ENCODE data around the gene ODAD2. TPM values are rescaled to one million over a fixed set of nuclear protein-coding genes. Genes with fewer than 3 reads are reported as not detected.
"Not testable (repeated sequence)": the region's sequence is repeated elsewhere in the genome, so short reads cannot be mapped to it uniquely, and the experiment has no call there.

The ODAD2 gene
- polyA plus RNA-seq, 2 donors: 0.12 to 0.31 TPM

GRCh38 chr10:27944005-27944404, 54.9 kb downstream of the ODAD2 start:
- no peaks in the 10 kb centered on the region for H3K27me3 ChIP-seq (ENCODE audit: control insufficient read depth in 1 of 2, insufficient read depth in 2 of 2, low read length in 2 of 2)
- WGBS, 2 donors: 93 to 96% methylated on average over 12 of the region's 12 CpGs

GRCh38 chr10:27914888-27915287, 84.0 kb downstream of the ODAD2 start:
- Histone ChIP-seq H3K27me3 (ENCODE audit: control insufficient read depth in 1 of 2, insufficient read depth in 2 of 2, low read length in 2 of 2) (no peaks in the 10 kb centered on the region), H3K27ac (ENCODE audit: low read depth in 2 of 2, low read length in 1 of 2) (no peak overlapping the region), H3K4me1 (ENCODE audit: control insufficient read depth in 2 of 2, insufficient read depth in 2 of 2, low read length in 1 of 2) (no peaks in the 10 kb centered on the region), H3K9me3 (ENCODE audit: control insufficient read depth in 2 of 2, insufficient read depth in 1 of 2, low read depth in 1 of 2, low read length in 1 of 2) (no peaks in the 10 kb centered on the region), H3K36me3 (ENCODE audit: control insufficient read depth in 2 of 2, insufficient read depth in 2 of 2, low read length in 1 of 2) (no peaks in the 10 kb centered on the region), H3K4me3 (ENCODE audit: low read depth in 1 of 2, low read length in 2 of 2) (no peak overlapping the region)
- 94% methylated on average over 3 of the region's 3 CpGs for WGBS, 2 donors

More at GRCh38 chr10:27944005-27944404, 54.9 kb downstream of the ODAD2 start:
- Histone ChIP-seq H3K9me3 (ENCODE audit: control insufficient read depth in 2 of 2, insufficient read depth in 1 of 2, low read depth in 1 of 2, low read length in 1 of 2) (peaks cover 0 to 2% of the 10 kb centered on the region in 2 donors), H3K27ac (ENCODE audit: low read depth in 2 of 2, low read length in 1 of 2) (no peak overlapping the region), H3K36me3 (ENCODE audit: control insufficient read depth in 2 of 2, insufficient read depth in 2 of 2, low read length in 1 of 2) (no peaks in the 10 kb centered on the region), H3K4me1 (ENCODE audit: control insufficient read depth in 2 of 2, insufficient read depth in 2 of 2, low read length in 1 of 2) (no peaks in the 10 kb centered on the region), H3K4me3 (ENCODE audit: low read depth in 1 of 2, low read length in 2 of 2) (no peak overlapping the region)

DNA sequence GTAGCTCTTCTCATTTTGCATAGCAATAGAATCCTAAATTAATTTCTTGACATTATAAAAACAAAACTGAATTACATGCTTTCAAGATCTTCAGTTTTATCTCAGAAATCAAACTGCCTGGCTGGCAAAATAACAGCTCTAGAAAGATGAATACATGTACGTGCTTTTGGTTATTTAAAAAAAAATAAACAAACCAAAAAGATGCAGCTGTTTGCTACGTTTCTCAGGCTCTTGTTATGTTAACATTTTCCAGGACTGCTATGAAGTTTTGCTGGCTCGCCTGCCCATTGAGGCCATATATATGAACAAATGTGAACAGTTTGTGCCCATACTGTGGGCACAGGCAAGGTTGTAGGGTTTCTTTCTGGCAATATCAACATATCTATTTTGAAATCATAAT, 86.6 kb downstream of the ODAD2 start:
- no peaks in the 10 kb centered on the region for H3K9me3 ChIP-seq (ENCODE audit: control insufficient read depth in 2 of 2, insufficient read depth in 1 of 2, low read depth in 1 of 2, low read length in 1 of 2)
- H3K36me3 ChIP-seq (ENCODE audit: control insufficient read depth in 2 of 2, insufficient read depth in 2 of 2, low read length in 1 of 2): no peaks in the 10 kb centered on the region
- H3K27me3 ChIP-seq (ENCODE audit: control insufficient read depth in 1 of 2, insufficient read depth in 2 of 2, low read length in 2 of 2): no peaks in the 10 kb centered on the region
- no peak overlapping the region for H3K4me3 ChIP-seq (ENCODE audit: low read depth in 1 of 2, low read length in 2 of 2)
- H3K4me1 ChIP-seq (ENCODE audit: control insufficient read depth in 2 of 2, insufficient read depth in 2 of 2, low read length in 1 of 2): no peaks in the 10 kb centered on the region
- 60% methylated on average over 3 of the region's 3 CpGs for WGBS, 2 donors
- no peak overlapping the region for H3K27ac ChIP-seq (ENCODE audit: low read depth in 2 of 2, low read length in 1 of 2)

GRCh38 chr10:27911539-27911938, 87.3 kb downstream of the ODAD2 start:
- no peaks in the 10 kb centered on the region for H3K9me3 ChIP-seq (ENCODE audit: control insufficient read depth in 2 of 2, insufficient read depth in 1 of 2, low read depth in 1 of 2, low read length in 1 of 2)
- H3K27me3 ChIP-seq (ENCODE audit: control insufficient read depth in 1 of 2, insufficient read depth in 2 of 2, low read length in 2 of 2): no peaks in the 10 kb centered on the region
- WGBS, 2 donors: 68 to 75% methylated on average over 4 of the region's 4 CpGs
- no peaks in the 10 kb centered on the region for H3K4me1 ChIP-seq (ENCODE audit: control insufficient read depth in 2 of 2, insufficient read depth in 2 of 2, low read length in 1 of 2)
- no peak overlapping the region for H3K4me3 ChIP-seq (ENCODE audit: low read depth in 1 of 2, low read length in 2 of 2)
- H3K27ac ChIP-seq (ENCODE audit: low read depth in 2 of 2, low read length in 1 of 2): no peak overlapping the region
- H3K36me3 ChIP-seq (ENCODE audit: control insufficient read depth in 2 of 2, insufficient read depth in 2 of 2, low read length in 1 of 2): no peaks in the 10 kb centered on the region

DNA sequence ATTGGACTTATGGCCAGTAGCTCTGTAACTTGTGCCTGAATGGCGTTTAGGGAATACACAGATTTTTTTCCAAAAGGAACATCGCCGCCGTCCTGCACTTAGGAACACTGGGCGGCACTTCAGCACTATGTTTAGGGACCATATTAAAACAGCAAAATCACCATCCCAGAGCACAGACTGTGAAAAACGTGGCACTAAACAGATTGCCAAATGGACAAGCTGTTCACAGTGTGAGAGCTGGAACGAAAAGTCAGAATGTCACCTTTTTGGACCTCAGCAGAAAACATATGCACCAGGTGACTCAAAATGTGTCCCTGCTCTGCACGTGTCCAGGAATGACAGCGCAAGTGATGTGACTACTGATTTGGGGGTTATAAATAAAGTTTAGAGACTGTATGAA, 87.9 kb downstream of the ODAD2 start:
- 75 to 76% methylated on average over 9 of the region's 9 CpGs for WGBS, 2 donors
- Histone ChIP-seq H3K27ac (ENCODE audit: low read depth in 2 of 2, low read length in 1 of 2) (no peak overlapping the region), H3K9me3 (ENCODE audit: control insufficient read depth in 2 of 2, insufficient read depth in 1 of 2, low read depth in 1 of 2, low read length in 1 of 2) (no peaks in the 10 kb centered on the region), H3K27me3 (ENCODE audit: control insufficient read depth in 1 of 2, insufficient read depth in 2 of 2, low read length in 2 of 2) (no peaks in the 10 kb centered on the region), H3K4me3 (ENCODE audit: low read depth in 1 of 2, low read length in 2 of 2) (no peak overlapping the region), H3K36me3 (ENCODE audit: control insufficient read depth in 2 of 2, insufficient read depth in 2 of 2, low read length in 1 of 2) (no peaks in the 10 kb centered on the region), H3K4me1 (ENCODE audit: control insufficient read depth in 2 of 2, insufficient read depth in 2 of 2, low read length in 1 of 2) (no peaks in the 10 kb centered on the region)

GRCh38 chr10:27908231-27908630, 90.6 kb downstream of the ODAD2 start:
- WGBS, 2 donors: 74 to 84% methylated on average over 3 of the region's 3 CpGs
- Histone ChIP-seq H3K27me3 (ENCODE audit: control insufficient read depth in 1 of 2, insufficient read depth in 2 of 2, low read length in 2 of 2) (no peaks in the 10 kb centered on the region), H3K4me3 (ENCODE audit: low read depth in 1 of 2, low read length in 2 of 2) (no peak overlapping the region), H3K27ac (ENCODE audit: low read depth in 2 of 2, low read length in 1 of 2) (no peak overlapping the region), H3K4me1 (ENCODE audit: control insufficient read depth in 2 of 2, insufficient read depth in 2 of 2, low read length in 1 of 2) (no peaks in the 10 kb centered on the region), H3K9me3 (ENCODE audit: control insufficient read depth in 2 of 2, insufficient read depth in 1 of 2, low read depth in 1 of 2, low read length in 1 of 2) (no peaks in the 10 kb centered on the region), H3K36me3 (ENCODE audit: control insufficient read depth in 2 of 2, insufficient read depth in 2 of 2, low read length in 1 of 2) (no peaks in the 10 kb centered on the region)

GRCh38 chr10:27899485-27899884, 99.4 kb downstream of the ODAD2 start:
- not testable (repeated sequence) for H3K9me3 ChIP-seq (ENCODE audit: control insufficient read depth in 2 of 2, insufficient read depth in 1 of 2, low read depth in 1 of 2, low read length in 1 of 2); H3K4me1 ChIP-seq (ENCODE audit: control insufficient read depth in 2 of 2, insufficient read depth in 2 of 2, low read length in 1 of 2); H3K4me3 ChIP-seq (ENCODE audit: low read depth in 1 of 2, low read length in 2 of 2); H3K27me3 ChIP-seq (ENCODE audit: control insufficient read depth in 1 of 2, insufficient read depth in 2 of 2, low read length in 2 of 2); H3K36me3 ChIP-seq (ENCODE audit: control insufficient read depth in 2 of 2, insufficient read depth in 2 of 2, low read length in 1 of 2); H3K27ac ChIP-seq (ENCODE audit: low read depth in 2 of 2, low read length in 1 of 2)
- WGBS, 2 donors: 35 to 43% methylated on average over 6 of the region's 6 CpGs

GRCh38 chr10:27899058-27899457, 99.8 kb downstream of the ODAD2 start:
- no peak overlapping the region for H3K4me3 ChIP-seq (ENCODE audit: low read depth in 1 of 2, low read length in 2 of 2)
- no peaks in the 10 kb centered on the region for H3K4me1 ChIP-seq (ENCODE audit: control insufficient read depth in 2 of 2, insufficient read depth in 2 of 2, low read length in 1 of 2)
- WGBS, 2 donors: 84 to 85% methylated on average over 8 of the region's 8 CpGs
- no peaks in the 10 kb centered on the region for H3K27me3 ChIP-seq (ENCODE audit: control insufficient read depth in 1 of 2, insufficient read depth in 2 of 2, low read length in 2 of 2)
- no peaks in the 10 kb centered on the region for H3K36me3 ChIP-seq (ENCODE audit: control insufficient read depth in 2 of 2, insufficient read depth in 2 of 2, low read length in 1 of 2)
- H3K9me3 ChIP-seq (ENCODE audit: control insufficient read depth in 2 of 2, insufficient read depth in 1 of 2, low read depth in 1 of 2, low read length in 1 of 2): peaks cover 0 to 3% of the 10 kb centered on the region in 2 donors
- no peak overlapping the region for H3K27ac ChIP-seq (ENCODE audit: low read depth in 2 of 2, low read length in 1 of 2)

GRCh38 chr10:27893358-27893954, 105.4 kb downstream of the ODAD2 start:
- Histone ChIP-seq H3K27me3 (ENCODE audit: control insufficient read depth in 1 of 2, insufficient read depth in 2 of 2, low read length in 2 of 2) (peaks cover 2 to 5% of the 10 kb centered on the region in 2 donors), H3K4me3 (ENCODE audit: low read depth in 1 of 2, low read length in 2 of 2) (no peak overlapping the region), H3K9me3 (ENCODE audit: control insufficient read depth in 2 of 2, insufficient read depth in 1 of 2, low read depth in 1 of 2, low read length in 1 of 2) (peaks cover 0 to 3% of the 10 kb centered on the region in 2 donors), H3K27ac (ENCODE audit: low read depth in 2 of 2, low read length in 1 of 2) (no peak overlapping the region), H3K36me3 (ENCODE audit: control insufficient read depth in 2 of 2, insufficient read depth in 2 of 2, low read length in 1 of 2) (no peaks in the 10 kb centered on the region), H3K4me1 (ENCODE audit: control insufficient read depth in 2 of 2, insufficient read depth in 2 of 2, low read length in 1 of 2) (peaks cover 0 to 2% of the 10 kb centered on the region in 2 donors)
- 29 to 38% methylated on average over 7 of the region's 7 CpGs for WGBS, 2 donors

GRCh38 chr10:27890971-27891370, 107.9 kb downstream of the ODAD2 start:
- Histone ChIP-seq H3K4me1 (ENCODE audit: control insufficient read depth in 2 of 2, insufficient read depth in 2 of 2, low read length in 1 of 2) (peaks cover 0 to 2% of the 10 kb centered on the region in 2 donors), H3K27me3 (ENCODE audit: control insufficient read depth in 1 of 2, insufficient read depth in 2 of 2, low read length in 2 of 2) (peaks cover 2 to 5% of the 10 kb centered on the region in 2 donors)
- 84 to 88% methylated on average over 3 of the region's 3 CpGs for WGBS, 2 donors

More at GRCh38 chr10:27890971-27891370, 107.9 kb downstream of the ODAD2 start:
- H3K9me3 ChIP-seq (ENCODE audit: control insufficient read depth in 2 of 2, insufficient read depth in 1 of 2, low read depth in 1 of 2, low read length in 1 of 2): no peaks in the 10 kb centered on the region
- no peak overlapping the region for H3K4me3 ChIP-seq (ENCODE audit: low read depth in 1 of 2, low read length in 2 of 2)
- H3K27ac ChIP-seq (ENCODE audit: low read depth in 2 of 2, low read length in 1 of 2): no peak overlapping the region
- no peaks in the 10 kb centered on the region for H3K36me3 ChIP-seq (ENCODE audit: control insufficient read depth in 2 of 2, insufficient read depth in 2 of 2, low read length in 1 of 2)
